CD4-positive, alpha-beta T cell treated with Interleukin-21 for 1 hour (primary cell): Measurements from ENCODE around the gene SPATC1L.

Source experiments
- DNase-seq: peaks from one replicate; pipeline ENCODE4 v3.0.0-alpha.2; 2020

Gene SPATC1L

DNA sequence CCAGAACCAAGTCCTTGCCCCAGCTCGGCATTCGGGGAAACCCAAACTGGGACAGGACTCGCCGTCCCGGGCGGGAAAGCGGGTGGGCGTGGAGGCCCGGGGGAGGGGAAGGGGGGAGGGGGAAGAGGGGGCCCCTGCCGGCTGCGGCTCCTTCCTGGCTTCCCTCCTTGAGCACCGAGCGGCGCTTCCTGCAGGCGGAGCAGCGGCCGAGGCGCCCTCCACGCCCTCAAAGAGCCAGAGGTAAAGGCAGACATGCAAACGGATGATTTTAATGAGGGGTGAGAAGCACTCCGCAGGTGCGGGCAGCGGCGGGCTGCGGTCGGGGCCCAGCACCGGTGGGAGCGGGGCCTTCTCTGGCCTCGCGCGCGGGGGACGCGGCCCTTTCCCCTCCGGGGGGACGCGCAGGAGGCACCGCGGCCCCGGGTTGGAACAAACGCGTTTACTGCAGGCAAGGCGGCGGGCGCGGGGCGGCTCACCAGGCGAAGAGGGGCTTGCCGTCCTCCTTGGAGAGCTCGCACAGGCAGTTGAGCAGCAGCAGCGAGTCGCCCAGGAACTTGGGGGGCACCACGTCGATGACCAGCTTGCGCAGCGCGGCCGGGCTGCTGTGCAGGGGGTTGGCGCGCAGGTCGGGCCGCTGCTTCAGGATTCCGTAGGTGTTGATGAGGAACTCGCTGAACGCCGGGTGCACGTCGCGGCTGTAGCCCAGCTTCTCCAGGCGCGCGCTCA lies 23.2 kb downstream of the SPATC1L start:
- DNase-seq, result no peak

DNA sequence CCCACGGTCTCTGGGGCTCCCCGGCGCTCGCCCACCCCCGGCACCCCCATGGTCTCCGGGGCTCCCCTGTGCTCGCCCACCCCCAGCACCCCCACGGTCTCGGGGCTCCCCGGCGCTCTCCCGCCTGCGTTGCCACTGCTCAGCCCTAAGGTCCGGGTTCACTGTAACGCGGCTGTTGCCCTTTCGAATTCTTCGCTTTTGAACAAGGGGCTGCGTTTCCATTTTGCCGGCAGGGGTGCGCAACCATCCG lies 23.7 kb downstream of the SPATC1L start:
- no peak for DNase-seq

DNA sequence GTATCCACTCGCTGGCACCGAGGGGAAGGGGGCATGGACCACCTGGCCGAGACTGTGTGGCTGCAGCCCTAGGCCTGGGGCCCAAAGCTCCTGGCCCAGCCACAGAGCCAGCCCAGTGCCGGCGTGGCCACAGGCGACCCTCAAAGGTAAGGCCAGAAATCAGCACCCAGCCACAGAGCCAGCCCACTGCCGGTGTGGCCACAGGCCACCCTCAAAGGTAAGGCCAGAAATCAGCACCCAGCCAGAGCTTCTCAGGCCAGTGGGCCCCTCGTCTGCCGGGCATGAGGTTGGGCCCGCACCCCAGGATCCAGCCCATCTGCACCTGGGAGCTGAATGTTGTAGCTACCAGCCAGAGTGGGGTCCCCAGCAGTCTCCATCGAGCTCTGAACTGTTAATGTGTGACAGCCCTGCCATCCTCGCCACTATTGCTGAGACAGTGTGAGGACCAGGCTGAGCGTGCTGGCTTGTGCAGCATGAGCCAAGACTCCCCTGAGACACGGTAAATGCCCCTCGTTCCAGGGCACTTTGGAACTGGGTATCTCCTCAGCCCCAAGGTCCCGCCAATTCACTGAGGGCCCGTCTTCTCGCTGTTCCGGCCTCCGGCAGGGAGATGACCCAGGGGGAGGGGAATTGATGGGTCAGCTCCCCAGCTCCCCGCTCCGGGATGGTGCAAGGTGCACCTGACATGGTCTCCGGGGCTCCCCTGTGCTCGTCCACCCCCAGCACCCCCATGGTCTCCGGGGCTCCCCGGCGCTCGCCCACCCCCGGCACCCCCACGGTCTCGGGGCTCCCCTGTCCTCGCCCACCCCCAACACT lies 24.2 kb downstream of the SPATC1L start:
- no peak for DNase-seq

- no peak for DNase-seq
Measured at GRCh38 chr21:46159390-46159789, 24.9 kb downstream of the SPATC1L start.

GRCh38 chr21:46158666-46159300 lies 25.5 kb downstream of the SPATC1L start:
- DNase-seq, result no peak

DNA sequence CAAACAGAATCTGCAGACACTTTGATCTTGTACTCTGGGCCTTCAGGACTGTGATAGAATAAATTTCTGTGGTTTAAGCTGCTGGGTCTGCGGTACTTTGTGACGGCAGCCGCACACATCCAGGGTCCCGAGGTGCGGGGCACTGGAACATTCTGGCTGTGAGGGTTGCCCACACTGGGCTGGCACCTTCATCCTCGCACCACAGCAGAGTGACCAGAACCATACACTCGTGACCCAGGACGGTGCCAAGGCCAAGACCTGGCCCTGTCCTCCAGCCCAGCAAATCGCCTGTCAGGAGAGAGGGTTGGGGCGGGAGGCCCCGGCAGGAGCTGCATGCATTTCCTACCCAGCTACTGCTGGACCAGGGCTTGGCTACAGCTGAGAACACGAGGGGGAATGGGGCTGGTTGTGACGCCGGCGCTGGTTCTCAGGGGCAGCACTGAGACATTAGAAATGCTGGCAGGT lies 26.2 kb downstream of the SPATC1L start:
- DNase-seq, result no peak

GRCh38 chr21:46157396-46157986 lies 26.8 kb downstream of the SPATC1L start:
- no peak for DNase-seq

DNA sequence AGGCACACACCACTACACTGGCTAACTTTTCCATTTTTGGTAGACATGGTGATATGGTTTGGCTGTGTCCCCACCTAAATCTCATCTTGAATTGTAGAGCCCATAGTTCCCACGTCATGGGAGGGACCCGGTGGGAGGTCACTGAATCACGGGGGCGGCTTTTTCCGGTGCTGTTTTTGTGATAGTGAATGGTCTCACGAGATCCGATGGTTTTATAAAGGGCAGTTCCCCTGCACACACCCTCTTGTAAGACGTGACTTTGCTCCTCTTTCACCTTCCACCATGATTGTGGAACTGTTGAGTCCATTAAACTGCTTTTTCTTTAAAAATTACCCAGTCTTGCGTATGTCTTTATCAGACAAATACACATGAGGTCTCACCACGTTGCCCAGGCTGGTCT lies 27.6 kb downstream of the SPATC1L start:
- DNase-seq, result no peak

- no peak for DNase-seq
Measured at GRCh38 chr21:46156378-46156645, 27.9 kb downstream of the SPATC1L start.

DNA sequence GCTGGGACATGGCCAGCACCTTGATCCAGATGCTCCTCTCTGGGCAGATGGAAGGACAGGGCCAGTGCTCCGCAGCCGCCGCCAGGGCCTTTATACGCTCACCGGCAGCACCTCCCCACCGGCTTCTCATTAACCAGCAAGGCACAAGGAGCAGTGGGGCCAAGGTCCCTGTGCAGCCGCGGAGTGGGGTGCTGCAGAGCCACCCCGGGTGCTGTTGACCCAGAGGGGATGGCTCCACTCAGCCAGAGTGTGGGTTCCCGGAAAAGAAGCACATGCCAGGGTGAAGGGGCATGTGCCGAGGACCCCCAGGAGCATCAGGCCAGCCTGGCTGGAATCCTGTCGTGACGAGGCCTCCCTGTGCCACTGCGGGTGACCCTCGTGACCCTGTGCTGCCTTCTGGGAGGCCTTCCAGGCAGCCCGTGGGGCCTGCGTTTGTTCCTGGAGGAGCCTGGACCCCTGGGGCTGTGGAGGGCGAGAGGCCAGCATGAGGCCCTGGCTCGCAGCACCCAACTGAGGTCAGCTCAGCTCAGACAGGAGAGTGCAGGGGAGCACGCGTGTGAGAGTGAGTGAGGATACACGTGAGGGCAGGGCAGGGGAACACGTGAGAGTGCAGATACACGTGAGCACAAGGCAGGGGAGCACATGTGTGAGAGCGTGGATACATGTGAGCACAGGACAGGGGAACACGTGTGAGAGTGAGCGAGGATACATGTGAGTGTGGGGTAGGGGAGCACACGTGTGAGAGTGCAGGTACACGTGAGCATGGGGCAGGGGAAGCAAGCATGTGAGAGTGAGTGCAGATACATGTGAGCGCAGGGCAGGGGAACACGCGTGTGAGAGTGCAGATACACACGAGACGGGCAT lies 28.5 kb downstream of the SPATC1L start, which contains the start of gene FTCD:
FTCD (minus strand) TSS at position 66 of the 864 bp plus-strand sequence; CDS start at position 10, 56 bp downstream.
- DNase-seq, result no peak

DNA sequence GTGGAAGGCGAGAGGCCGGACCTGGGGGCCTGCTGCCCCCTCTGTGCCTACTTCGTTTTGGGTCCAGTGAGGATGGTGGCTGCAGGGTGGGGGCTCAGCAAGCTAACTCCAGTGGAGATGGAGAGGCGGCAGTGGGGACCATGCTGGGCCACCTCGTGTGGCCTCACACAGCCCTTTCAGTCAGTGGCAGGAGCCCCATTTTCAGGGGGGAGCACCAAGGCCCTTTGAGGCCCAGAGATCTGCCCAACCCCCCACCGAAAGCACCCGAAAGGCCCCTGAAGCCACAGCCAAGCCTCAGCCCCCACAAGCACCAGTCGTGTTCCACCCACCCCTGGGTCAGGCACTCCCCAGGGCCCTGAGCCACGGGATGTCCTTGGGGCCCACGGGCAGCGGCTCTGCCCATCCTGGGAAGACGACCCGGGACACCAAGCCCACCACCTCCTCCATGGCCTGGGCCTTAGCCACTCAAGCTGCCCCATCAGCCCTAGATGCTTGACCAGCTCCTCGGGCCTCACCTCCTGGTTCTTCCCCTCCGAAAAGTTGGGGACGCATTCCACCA lies 29.2 kb downstream of the SPATC1L start:
- no peak for DNase-seq

GRCh38 chr21:46154155-46154954 lies 29.9 kb downstream of the SPATC1L start:
- DNase-seq, result no peak

DNA sequence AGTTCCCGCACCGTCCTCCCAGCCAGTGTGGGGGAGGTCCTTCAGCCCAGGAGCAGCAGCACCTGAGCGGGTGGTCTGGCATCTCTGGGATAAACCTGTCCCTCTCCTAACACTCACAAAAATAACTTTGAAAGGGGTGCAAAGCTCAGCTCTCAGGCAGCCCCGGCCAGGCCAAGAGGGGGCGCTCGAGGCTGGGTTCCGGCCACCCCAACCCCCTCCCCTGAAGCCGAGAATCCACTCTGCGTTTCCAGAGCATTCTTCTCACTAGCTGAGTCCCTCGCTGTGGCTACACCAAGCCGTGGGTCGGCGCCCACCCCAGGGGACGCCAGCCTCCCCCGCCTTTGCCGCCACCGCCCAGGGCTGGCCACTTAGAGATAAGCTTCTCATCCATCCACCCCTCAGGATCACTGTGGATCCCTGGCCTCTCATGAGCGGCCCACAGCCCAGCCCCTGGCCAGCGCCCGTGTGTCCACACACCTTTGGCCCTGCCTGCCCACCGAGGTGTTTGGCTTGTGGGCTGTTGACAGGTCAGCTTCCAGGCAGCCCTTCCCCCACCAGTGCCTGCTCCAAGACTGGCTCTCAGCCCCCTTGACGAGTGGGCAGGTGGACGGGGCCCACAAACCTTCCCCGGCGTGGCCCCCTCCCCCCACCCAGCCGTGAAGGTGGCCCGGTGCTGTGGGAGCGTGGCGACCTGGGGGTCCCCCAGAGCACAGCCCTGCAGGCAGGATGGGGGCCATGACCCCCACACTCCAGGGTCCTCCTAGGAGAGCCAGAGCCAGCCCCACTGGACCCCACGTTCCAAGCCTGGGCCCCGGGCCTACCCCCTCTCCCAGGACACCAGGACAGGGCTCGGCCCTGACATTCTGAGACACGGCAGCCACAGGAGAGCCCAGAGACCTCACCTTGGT lies 30.8 kb downstream of the SPATC1L start:
- DNase-seq, result peak; percentile 45

GRCh38 chr21:46152927-46153246 lies 31.4 kb downstream of the SPATC1L start:
- no peak for DNase-seq

- no peak for DNase-seq
Measured at GRCh38 chr21:46151989-46152926, 32.0 kb downstream of the SPATC1L start.

GRCh38 chr21:46151261-46151988 lies 32.8 kb downstream of the SPATC1L start:
- no peak for DNase-seq

- no peak for DNase-seq
Measured at GRCh38 chr21:46150491-46151121, 33.7 kb downstream of the SPATC1L start.

GRCh38 chr21:46150073-46150472 lies 34.2 kb downstream of the SPATC1L start:
- no peak for DNase-seq
